Measurements from ENCODE around the gene GRIA1. TPM values are rescaled to one million over a fixed set of nuclear protein-coding genes. Genes with fewer than 3 reads are reported as not detected.

Gene GRIA1
- total RNA-seq, 2 donors from 2014 or later: 2.7 TPM; not detected in 1

- H3K36me3 ChIP-seq: no peaks in the 10 kb centered on the region
- WGBS: 87% methylated on average over 10 of the region's 10 CpGs
- H3K4me3 ChIP-seq: no peak overlapping the region
- no peaks in the 10 kb centered on the region for H3K27me3 ChIP-seq (replicated peaks; ENCODE audit: insufficient read depth)
- intact Hi-C loops (cut with DNase I): no loop called here
- no peak for DNase-seq (ENCODE audit: low spot score)
- no peak overlapping the region for H3K27ac ChIP-seq
- no peak for TF ChIP-seq CTCF (IDR thresholded peaks at IDR 0.05)
- TF ChIP-seq POLR2AphosphoS5 (IDR thresholded peaks at IDR 0.05): no peak
- TF ChIP-seq POLR2A (IDR thresholded peaks at IDR 0.05): no peak
- no peaks in the 10 kb centered on the region for H3K9me3 ChIP-seq
- no peaks in the 10 kb centered on the region for H3K4me1 ChIP-seq (replicated peaks)
Observed at GRCh38 chr5:153794327-153794726, 303.9 kb downstream of the GRIA1 start.

- H3K9me3 ChIP-seq: no peaks in the 10 kb centered on the region
- TF ChIP-seq CTCF (IDR thresholded peaks at IDR 0.05): no peak
- TF ChIP-seq POLR2A (IDR thresholded peaks at IDR 0.05): no peak
- TF ChIP-seq POLR2AphosphoS5 (IDR thresholded peaks at IDR 0.05): no peak
- no peaks in the 10 kb centered on the region for H3K36me3 ChIP-seq
- intact Hi-C loops (cut with DNase I): no loop called here
- H3K27ac ChIP-seq: no peak overlapping the region
- DNase-seq (ENCODE audit: low spot score): no peak
- H3K4me3 ChIP-seq: no peak overlapping the region
- H3K4me1 ChIP-seq (replicated peaks): no peaks in the 10 kb centered on the region
- WGBS: 91% methylated on average over 2 of the region's 2 CpGs
- no peaks in the 10 kb centered on the region for H3K27me3 ChIP-seq (replicated peaks; ENCODE audit: insufficient read depth)
Observed at GRCh38 chr5:153796527-153796926, 306.1 kb downstream of the GRIA1 start.

DNA sequence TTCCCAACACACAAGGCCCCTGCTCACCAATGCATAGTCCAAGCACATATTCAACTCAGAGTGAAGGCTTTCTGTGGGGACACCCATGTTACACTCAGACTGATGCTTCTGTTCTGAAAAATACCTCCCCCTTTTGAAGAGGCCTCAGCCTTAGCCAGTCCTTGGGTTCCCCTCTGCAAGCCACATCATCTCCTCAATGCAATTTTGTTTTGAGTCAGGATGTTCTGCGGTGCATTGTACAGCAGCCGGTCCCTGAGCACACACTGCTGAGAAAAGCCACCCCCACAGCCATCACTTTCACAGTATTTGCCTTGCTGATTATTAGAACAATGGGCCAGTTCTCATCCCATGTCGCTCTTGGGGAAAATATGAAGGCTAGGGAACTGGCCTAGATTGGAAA is 307.0 kb downstream of the GRIA1 start:
- WGBS: 87% methylated on average over 3 of the region's 3 CpGs
- Histone ChIP-seq H3K27ac (no peak overlapping the region), H3K27me3 (replicated peaks; ENCODE audit: insufficient read depth) (no peaks in the 10 kb centered on the region), H3K9me3 (no peaks in the 10 kb centered on the region), H3K4me3 (no peak overlapping the region), H3K4me1 (replicated peaks) (no peaks in the 10 kb centered on the region), H3K36me3 (no peaks in the 10 kb centered on the region)
- TF ChIP-seq CTCF (IDR thresholded peaks at IDR 0.05) (no peak), POLR2A (IDR thresholded peaks at IDR 0.05) (no peak)
- no peak for DNase-seq (ENCODE audit: low spot score)
- intact Hi-C loops (cut with DNase I): no loop called here

- intact Hi-C loops (cut with DNase I): no loop called here
- Histone ChIP-seq H3K4me1 (replicated peaks) (no peaks in the 10 kb centered on the region), H3K36me3 (no peaks in the 10 kb centered on the region), H3K9me3 (no peaks in the 10 kb centered on the region), H3K27ac (no peak overlapping the region), H3K27me3 (replicated peaks; ENCODE audit: insufficient read depth) (no peaks in the 10 kb centered on the region), H3K4me3 (no peak overlapping the region)
- DNase-seq (ENCODE audit: low spot score): no peak
- TF ChIP-seq CTCF (IDR thresholded peaks at IDR 0.05): no peak
- no peak for TF ChIP-seq POLR2A (IDR thresholded peaks at IDR 0.05)
- TF ChIP-seq POLR2AphosphoS5 (IDR thresholded peaks at IDR 0.05): no peak
- 62% methylated on average over 5 of the region's 5 CpGs for WGBS
Observed at GRCh38 chr5:153798830-153799229, 308.4 kb downstream of the GRIA1 start.

GRCh38 chr5:153799466-153799865 is 309.0 kb downstream of the GRIA1 start:
- no peaks in the 10 kb centered on the region for H3K27me3 ChIP-seq (replicated peaks; ENCODE audit: insufficient read depth)
- intact Hi-C loops (cut with DNase I): no loop called here

More at GRCh38 chr5:153799466-153799865, 309.0 kb downstream of the GRIA1 start:
- Histone ChIP-seq H3K36me3 (no peaks in the 10 kb centered on the region), H3K27ac (no peak overlapping the region), H3K4me1 (replicated peaks) (no peaks in the 10 kb centered on the region), H3K4me3 (no peak overlapping the region), H3K9me3 (no peaks in the 10 kb centered on the region)
- TF ChIP-seq POLR2A (IDR thresholded peaks at IDR 0.05) (no peak), CTCF (IDR thresholded peaks at IDR 0.05) (no peak), POLR2AphosphoS5 (IDR thresholded peaks at IDR 0.05) (no peak)
- DNase-seq (ENCODE audit: low spot score): no peak
- 89% methylated on average over 2 of the region's 2 CpGs for WGBS
